ENCODE data around the gene ACTL8. TPM values are rescaled to one million over a fixed set of nuclear protein-coding genes. Genes with fewer than 3 reads are reported as not detected.

Gene ACTL8
- total RNA-seq, 1 experiment from 2014 or later = not detected

- intact Hi-C loops (cut with micrococcal nuclease; ENCODE audit: unreplicated experiment) = no loop called here
- H3K4me1 ChIP-seq (ENCODE audit: control insufficient read depth, insufficient read depth, low read length) = no peaks in the 10 kb centered on the region
- DNase-seq (ENCODE audit: low read depth, low spot score) = no peak
- H3K27me3 ChIP-seq (ENCODE audit: control insufficient read depth, insufficient read depth, low read length) = peaks cover 11% of the 10 kb centered on the region
- no peak for ATAC-seq
- POLR2A ChIA-PET = no interaction called here
- in situ Hi-C loops (cut with HindIII; ENCODE audit: low pct_unique_long_range_greater_than_20kb, low sequenced_read_pairs) = no loop called here
- TF ChIP-seq TCF7L2 (IDR thresholded peaks at IDR 0.05; ENCODE audit: low read depth, low read length) = no peak
- TF ChIP-seq CTCF (IDR thresholded peaks at IDR 0.05) = no peak
- no peak for TF ChIP-seq REST (IDR thresholded peaks at IDR 0.05; ENCODE audit: insufficient read depth in 1 of 2, low read depth in 2 of 2, low read length in 1 of 2)
- TF ChIP-seq POLR2AphosphoS5 (IDR thresholded peaks at IDR 0.05; ENCODE audit: low read depth, low read length) = no peak
- no peak for TF ChIP-seq SIN3A (IDR thresholded peaks at IDR 0.05; ENCODE audit: borderline replicate concordance, insufficient read depth, low read depth, low read length)
- H3K36me3 ChIP-seq (ENCODE audit: control insufficient read depth, insufficient read depth, low read length) = no peaks in the 10 kb centered on the region
- H3K4me3 ChIP-seq (ENCODE audit: low read depth in 2 of 2, low read length in 2 of 2) = no peak overlapping the region
- H3K9me3 ChIP-seq (ENCODE audit: control insufficient read depth, insufficient read depth, low read depth, low read length) = no peaks in the 10 kb centered on the region
- no TSS peak for BruUV-seq (replicated peaks)
- CTCF ChIA-PET = no interaction called here
- no peak overlapping the region for H3K27ac ChIP-seq (ENCODE audit: low read length)
Measured at GRCh38 chr1:17739050-17739449, 16.1 kb upstream of the ACTL8 start.

- DNase-seq (ENCODE audit: low read depth, low spot score) = no peak
- Histone ChIP-seq H3K4me1 (ENCODE audit: control insufficient read depth, insufficient read depth, low read length) (no peaks in the 10 kb centered on the region), H3K9me3 (ENCODE audit: control insufficient read depth, insufficient read depth, low read depth, low read length) (no peaks in the 10 kb centered on the region), H3K27ac (ENCODE audit: low read length) (no peak overlapping the region), H3K27me3 (ENCODE audit: control insufficient read depth, insufficient read depth, low read length) (peaks cover 11% of the 10 kb centered on the region), H3K4me3 (ENCODE audit: low read depth in 2 of 2, low read length in 2 of 2) (no peak overlapping the region), H3K36me3 (ENCODE audit: control insufficient read depth, insufficient read depth, low read length) (no peaks in the 10 kb centered on the region)
- intact Hi-C loops (cut with micrococcal nuclease; ENCODE audit: unreplicated experiment) = no loop called here
- ChIA-PET POLR2A (no interaction called here), CTCF (no interaction called here)
- no peak for ATAC-seq
- TF ChIP-seq POLR2AphosphoS5 (IDR thresholded peaks at IDR 0.05; ENCODE audit: low read depth, low read length) (no peak), SIN3A (IDR thresholded peaks at IDR 0.05; ENCODE audit: borderline replicate concordance, insufficient read depth, low read depth, low read length) (no peak), TCF7L2 (IDR thresholded peaks at IDR 0.05; ENCODE audit: low read depth, low read length) (no peak), REST (IDR thresholded peaks at IDR 0.05; ENCODE audit: insufficient read depth in 1 of 2, low read depth in 2 of 2, low read length in 1 of 2) (no peak), CTCF (IDR thresholded peaks at IDR 0.05) (no peak)
- BruUV-seq (replicated peaks) = no TSS peak
- in situ Hi-C loops (cut with HindIII; ENCODE audit: low pct_unique_long_range_greater_than_20kb, low sequenced_read_pairs) = no loop called here
Measured at GRCh38 chr1:17741052-17741451, 14.1 kb upstream of the ACTL8 start.

Data from Panc1 (cell line).